ENCODE measurements around the gene RAB20. TPM values are rescaled to one million over a fixed set of nuclear protein-coding genes. Genes with fewer than 3 reads are reported as not detected.

RAB20 gene
- total RNA-seq, 1 donor from 2014 or later = 17.0 TPM

GRCh38 chr13:110511509-110512181 is 49.9 kb downstream of the RAB20 start:
- TF ChIP-seq CTCF (conservative IDR thresholded peaks at IDR 0.05; ENCODE audit: low read depth, low read length) = no peak
- H3K4me3 ChIP-seq (ENCODE audit: low read depth, low read length) = no peak overlapping the region
- no peak for DNase-seq (ENCODE audit: low read depth)

GRCh38 chr13:110509971-110510786 is 51.3 kb downstream of the RAB20 start:
- no peak overlapping the region for H3K4me3 ChIP-seq (ENCODE audit: low read depth, low read length)
- no peak for DNase-seq (ENCODE audit: low read depth)
- no peak for TF ChIP-seq CTCF (conservative IDR thresholded peaks at IDR 0.05; ENCODE audit: low read depth, low read length)

GRCh38 chr13:110509478-110509926 is 52.0 kb downstream of the RAB20 start:
- no peak for DNase-seq (ENCODE audit: low read depth)
- no peak overlapping the region for H3K4me3 ChIP-seq (ENCODE audit: low read depth, low read length)
- no peak for TF ChIP-seq CTCF (conservative IDR thresholded peaks at IDR 0.05; ENCODE audit: low read depth, low read length)

- no peak overlapping the region for H3K4me3 ChIP-seq (ENCODE audit: low read depth, low read length)
- TF ChIP-seq CTCF (conservative IDR thresholded peaks at IDR 0.05; ENCODE audit: low read depth, low read length) = peak; percentile 36
- no peak for DNase-seq (ENCODE audit: low read depth)
Measured at GRCh38 chr13:110507678-110508381, 53.7 kb downstream of the RAB20 start.

- H3K4me3 ChIP-seq (ENCODE audit: low read depth, low read length) = no peak overlapping the region
- TF ChIP-seq CTCF (conservative IDR thresholded peaks at IDR 0.05; ENCODE audit: low read depth, low read length) = no peak
- DNase-seq (ENCODE audit: low read depth) = no peak
Measured at GRCh38 chr13:110506859-110507566, 54.5 kb downstream of the RAB20 start.

GRCh38 chr13:110506396-110506795 is 55.1 kb downstream of the RAB20 start:
- no peak for TF ChIP-seq CTCF (conservative IDR thresholded peaks at IDR 0.05; ENCODE audit: low read depth, low read length)
- H3K4me3 ChIP-seq (ENCODE audit: low read depth, low read length) = no peak overlapping the region
- no peak for DNase-seq (ENCODE audit: low read depth)

Measured in epithelial cell of proximal tubule (primary cell).